ENCODE measurements around the gene EPHB2. TPM values are rescaled to one million over a fixed set of nuclear protein-coding genes. Genes with fewer than 3 reads are reported as not detected.
A peak's percentile ranks its signal among the peaks of the same experiment; 100 is the strongest.

The EPHB2 gene
- polyA plus RNA-seq, 3 donors, result 11.4 to 16.6 (median 14.4) TPM

GRCh38 chr1:22798083-22798482 lies 87.4 kb downstream of the EPHB2 start:
- DNase-seq, result no peak

GRCh38 chr1:22799971-22800370 lies 89.3 kb downstream of the EPHB2 start:
- DNase-seq, result no peak

- DNase-seq, result no peak
These were observed 90.0 kb downstream of the EPHB2 start for GRCh38 chr1:22800629-22801028.

- DNase-seq, result no peak
These were observed 90.7 kb downstream of the EPHB2 start for GRCh38 chr1:22801347-22801746.

- DNase-seq, result no peak
These were observed 91.1 kb downstream of the EPHB2 start for GRCh38 chr1:22801761-22802160.

GRCh38 chr1:22803833-22804232 lies 93.2 kb downstream of the EPHB2 start:
- DNase-seq, result no peak

- DNase-seq, result no peak
These were observed 93.8 kb downstream of the EPHB2 start for GRCh38 chr1:22804406-22804805.

GRCh38 chr1:22804969-22805671 lies 94.5 kb downstream of the EPHB2 start:
- DNase-seq, result no peak

- DNase-seq, result no peak
These were observed 95.0 kb downstream of the EPHB2 start for GRCh38 chr1:22805672-22806038.

GRCh38 chr1:22806584-22806983 lies 95.9 kb downstream of the EPHB2 start:
- no peak for DNase-seq

- DNase-seq, result no peak
These were observed 96.7 kb downstream of the EPHB2 start for GRCh38 chr1:22807340-22807739.

- DNase-seq, result no peak
These were observed 97.6 kb downstream of the EPHB2 start for GRCh38 chr1:22808186-22808675.

- DNase-seq, result no peak
These were observed 98.2 kb downstream of the EPHB2 start for GRCh38 chr1:22808676-22809483.

- DNase-seq, result no peak
These were observed 99.1 kb downstream of the EPHB2 start for GRCh38 chr1:22809783-22810182.

- DNase-seq, result no peak
These were observed 99.7 kb downstream of the EPHB2 start for GRCh38 chr1:22810378-22810777.

- no peak for DNase-seq
These were observed 101.6 kb downstream of the EPHB2 start for GRCh38 chr1:22812092-22812880.

- DNase-seq, result no peak
These were observed 102.6 kb downstream of the EPHB2 start for GRCh38 chr1:22812993-22813790.

- DNase-seq, result peak; percentile 61
These were observed 103.8 kb downstream of the EPHB2 start for GRCh38 chr1:22814176-22815042.

GRCh38 chr1:22815043-22815365 lies 104.4 kb downstream of the EPHB2 start:
- no peak for DNase-seq

GRCh38 chr1:22815421-22816066 lies 104.9 kb downstream of the EPHB2 start:
- no peak for DNase-seq
